Measurements from ENCODE around the gene MAP1B. TPM values are rescaled to one million over a fixed set of nuclear protein-coding genes. Genes with fewer than 3 reads are reported as not detected.

Gene MAP1B
- total RNA-seq: 74.3 and 124 TPM in 2 replicates

DNA sequence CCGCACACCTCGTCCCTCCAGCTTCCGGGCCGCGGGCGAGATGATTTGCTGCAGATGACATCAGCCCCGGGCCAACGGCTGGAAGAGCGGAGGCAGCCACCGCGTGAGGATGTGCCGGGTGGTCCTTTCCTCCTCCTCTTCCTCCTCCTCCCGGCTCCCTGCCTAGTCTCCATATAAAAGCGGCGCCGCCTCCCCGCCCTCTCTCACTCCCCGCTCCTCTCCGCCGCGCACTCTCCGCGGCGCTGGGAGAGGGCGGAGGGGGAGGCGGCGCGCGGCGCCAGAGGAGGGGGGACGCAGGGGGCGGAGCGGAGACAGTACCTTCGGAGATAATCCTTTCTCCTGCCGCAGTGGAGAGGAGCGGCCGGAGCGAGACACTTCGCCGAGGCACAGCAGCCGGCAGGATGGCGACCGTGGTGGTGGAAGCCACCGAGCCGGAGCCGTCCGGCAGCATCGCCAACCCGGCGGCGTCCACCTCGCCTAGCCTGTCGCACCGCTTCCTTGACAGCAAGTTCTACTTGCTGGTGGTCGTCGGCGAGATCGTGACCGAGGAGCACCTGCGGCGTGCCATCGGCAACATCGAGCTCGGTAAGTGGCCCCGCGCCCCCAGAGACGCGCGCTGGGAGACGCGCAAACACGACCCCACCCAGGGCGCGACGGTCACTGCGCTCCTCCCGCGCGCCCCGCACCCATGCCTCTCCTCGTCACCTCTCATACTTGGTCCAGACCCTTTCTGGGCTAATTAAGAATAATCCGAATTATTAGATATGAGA is at the start of gene MAP1B:
TSS of gene MAP1B (plus strand) at position 345 of the 770 bp plus-strand sequence. CDS start at position 402, 57 bp downstream.
- TF ChIP-seq, protein P1, sequence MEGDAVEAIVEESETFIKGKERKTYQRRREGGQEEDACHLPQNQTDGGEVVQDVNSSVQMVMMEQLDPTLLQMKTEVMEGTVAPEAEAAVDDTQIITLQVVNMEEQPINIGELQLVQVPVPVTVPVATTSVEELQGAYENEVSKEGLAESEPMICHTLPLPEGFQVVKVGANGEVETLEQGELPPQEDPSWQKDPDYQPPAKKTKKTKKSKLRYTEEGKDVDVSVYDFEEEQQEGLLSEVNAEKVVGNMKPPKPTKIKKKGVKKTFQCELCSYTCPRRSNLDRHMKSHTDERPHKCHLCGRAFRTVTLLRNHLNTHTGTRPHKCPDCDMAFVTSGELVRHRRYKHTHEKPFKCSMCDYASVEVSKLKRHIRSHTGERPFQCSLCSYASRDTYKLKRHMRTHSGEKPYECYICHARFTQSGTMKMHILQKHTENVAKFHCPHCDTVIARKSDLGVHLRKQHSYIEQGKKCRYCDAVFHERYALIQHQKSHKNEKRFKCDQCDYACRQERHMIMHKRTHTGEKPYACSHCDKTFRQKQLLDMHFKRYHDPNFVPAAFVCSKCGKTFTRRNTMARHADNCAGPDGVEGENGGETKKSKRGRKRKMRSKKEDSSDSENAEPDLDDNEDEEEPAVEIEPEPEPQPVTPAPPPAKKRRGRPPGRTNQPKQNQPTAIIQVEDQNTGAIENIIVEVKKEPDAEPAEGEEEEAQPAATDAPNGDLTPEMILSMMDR (IDR thresholded peaks at IDR 0.05; ENCODE audit: insufficient read depth, low read depth, low read length): no peak
- DNase-seq (ENCODE audit: low read depth): peak; percentile 60
- H3K4me3 ChIP-seq (ENCODE audit: low read depth, low read length): peak within 1 kb of the TSS; percentile 92

DNA sequence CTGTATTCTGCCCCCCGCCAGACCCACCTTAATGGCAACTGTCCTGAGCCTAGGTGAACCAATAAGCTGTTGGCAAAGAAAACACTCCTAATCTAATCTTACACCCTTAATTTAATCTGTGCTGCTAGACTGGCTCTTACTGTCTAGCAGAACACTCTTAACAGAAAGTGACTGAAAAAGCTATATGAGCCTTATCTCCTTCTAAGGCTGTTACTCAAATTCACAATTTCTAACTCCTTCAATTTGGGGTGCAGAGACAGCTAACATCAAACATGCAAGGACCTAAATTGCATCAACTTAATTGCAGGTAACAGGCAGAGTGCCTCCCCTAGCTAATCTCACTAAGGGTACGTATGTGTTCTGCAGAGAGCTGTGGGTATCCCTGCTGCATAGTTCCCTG is 49.5 kb upstream of the MAP1B start:
- no peak for DNase-seq (ENCODE audit: low read depth)
- no peak overlapping the region for H3K4me3 ChIP-seq (ENCODE audit: low read depth, low read length)
- TF ChIP-seq, protein P1 (IDR thresholded peaks at IDR 0.05; ENCODE audit: insufficient read depth, low read depth, low read length): no peak

DNA sequence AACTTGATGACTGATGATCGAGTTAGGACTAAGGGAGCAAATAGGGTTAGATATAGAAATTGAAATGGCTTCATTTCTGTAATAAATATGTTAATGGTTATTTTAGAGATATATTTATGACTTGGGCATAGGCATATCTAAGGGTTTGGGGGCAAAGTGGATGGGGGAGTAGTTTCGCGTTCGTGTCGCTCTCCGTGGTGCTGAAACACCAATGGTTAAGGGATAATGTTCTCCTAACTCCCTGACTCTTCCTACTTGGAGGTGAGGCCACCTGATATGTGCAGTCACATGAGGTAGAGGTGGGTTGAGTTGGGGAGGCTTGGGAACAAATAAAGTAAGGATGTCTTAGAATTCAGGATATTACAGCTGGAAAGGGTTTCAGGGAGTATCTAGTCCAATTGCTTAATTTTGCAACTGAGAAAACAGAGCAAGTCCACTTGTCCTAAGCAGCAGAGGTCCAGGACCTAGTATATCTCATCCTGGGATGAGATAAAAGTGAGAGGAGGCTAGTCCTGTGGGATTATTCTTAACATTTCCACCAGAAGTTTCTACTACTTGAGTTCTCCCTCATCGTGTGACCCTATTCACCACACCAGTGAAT is 44.0 kb upstream of the MAP1B start:
- DNase-seq (ENCODE audit: low read depth): peak; percentile 39
- H3K4me3 ChIP-seq (ENCODE audit: low read depth, low read length): no peak overlapping the region
- TF ChIP-seq, protein P1 (IDR thresholded peaks at IDR 0.05; ENCODE audit: insufficient read depth, low read depth, low read length): no peak

DNA sequence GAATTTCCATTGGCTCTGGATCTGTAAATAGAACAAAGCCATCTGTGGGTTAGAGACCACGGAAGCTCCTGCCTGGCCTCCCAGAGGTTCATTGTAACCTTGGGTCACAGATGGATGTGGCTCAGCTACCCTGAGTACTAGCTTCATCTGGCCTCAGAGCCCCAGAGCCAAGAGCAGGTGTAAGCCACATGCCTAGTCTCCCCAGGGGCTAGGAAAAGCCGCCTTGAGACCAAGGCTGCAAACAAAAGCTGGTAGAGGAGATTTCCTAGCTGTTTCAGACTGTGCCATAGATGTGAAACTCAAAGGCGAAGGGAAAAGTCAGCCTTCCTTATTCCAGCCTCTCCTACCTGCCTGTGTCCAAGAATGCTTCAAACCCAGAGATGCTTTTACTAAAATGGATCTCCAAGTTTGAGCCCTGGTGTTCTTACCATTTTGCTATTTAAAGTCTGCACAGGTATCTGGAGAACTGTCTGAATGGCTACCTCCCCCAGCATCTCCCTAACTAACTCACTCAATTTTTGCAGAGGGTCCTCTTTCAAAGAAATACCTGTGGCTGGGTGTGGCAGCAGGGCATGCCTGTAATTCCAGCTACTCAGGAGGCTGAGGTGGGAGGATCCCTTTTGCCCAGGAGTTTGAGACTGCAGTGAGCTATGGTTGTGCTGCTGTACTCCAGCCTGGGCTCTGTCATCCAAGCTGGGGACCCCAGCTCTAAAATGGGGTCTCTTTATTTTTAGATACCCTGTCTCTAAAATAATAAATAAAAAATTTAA is 42.3 kb upstream of the MAP1B start:
- no peak overlapping the region for H3K4me3 ChIP-seq (ENCODE audit: low read depth, low read length)
- TF ChIP-seq, protein P1 (IDR thresholded peaks at IDR 0.05; ENCODE audit: insufficient read depth, low read depth, low read length): no peak
- DNase-seq (ENCODE audit: low read depth): no peak

DNA sequence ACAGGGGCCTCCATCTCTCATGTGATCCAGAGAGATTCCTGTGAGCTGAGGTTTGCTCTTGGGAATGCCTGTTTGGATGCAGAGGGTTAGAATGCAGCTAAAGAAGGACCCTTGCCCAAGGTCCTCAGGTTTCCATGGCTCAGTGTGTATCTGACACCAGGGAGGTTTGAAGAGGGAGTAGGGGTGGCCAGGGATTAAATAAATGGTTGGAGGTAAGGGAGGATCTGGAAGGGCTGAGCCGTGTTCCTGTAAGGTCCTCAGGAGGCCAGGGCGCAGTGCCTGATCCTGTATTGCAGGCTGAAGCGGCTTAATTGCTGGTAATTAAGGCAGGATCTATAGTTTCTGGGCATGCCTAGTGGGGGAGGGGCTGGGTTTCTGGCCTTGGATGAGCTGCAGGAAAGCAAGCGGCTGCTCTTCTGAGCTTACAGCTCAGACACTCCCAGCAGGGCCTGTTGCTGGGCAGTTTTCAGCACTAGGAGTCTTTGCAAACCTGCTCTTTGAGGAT is 41.5 kb upstream of the MAP1B start:
- DNase-seq (ENCODE audit: low read depth): peak; percentile 15
- no peak overlapping the region for H3K4me3 ChIP-seq (ENCODE audit: low read depth, low read length)
- TF ChIP-seq, protein P1 (IDR thresholded peaks at IDR 0.05; ENCODE audit: insufficient read depth, low read depth, low read length): no peak

DNA sequence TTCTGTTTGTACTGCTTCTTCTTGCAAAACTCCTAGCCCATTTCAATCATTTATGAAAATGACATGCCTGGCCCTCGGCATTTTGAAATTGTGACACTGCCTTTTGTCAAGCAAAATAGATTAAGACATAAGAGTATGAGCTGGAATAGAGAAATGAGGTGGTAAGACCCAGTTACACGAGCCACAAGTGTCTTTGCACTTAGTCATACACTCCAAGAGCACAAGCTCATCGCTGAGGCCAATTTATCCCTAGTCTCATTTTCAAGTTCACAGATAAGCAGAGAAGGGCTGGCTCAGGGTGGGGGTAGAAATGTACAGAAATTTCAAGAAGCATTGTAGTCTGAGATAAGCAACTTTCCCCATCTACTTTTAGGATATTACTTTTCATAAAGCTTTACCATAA is 40.6 kb upstream of the MAP1B start:
- peak; percentile 57 for DNase-seq (ENCODE audit: low read depth)
- TF ChIP-seq, protein P1 (IDR thresholded peaks at IDR 0.05; ENCODE audit: insufficient read depth, low read depth, low read length): no peak
- no peak overlapping the region for H3K4me3 ChIP-seq (ENCODE audit: low read depth, low read length)
